HepG2 (cell line): Measurements from ENCODE around the gene LCE4A. TPM values are rescaled to one million over a fixed set of nuclear protein-coding genes. Genes with fewer than 3 reads are reported as not detected.
"Not testable (repeated sequence)": the region's sequence is repeated elsewhere in the genome, so short reads cannot be mapped to it uniquely, and the experiment has no call there.

Experiments used
- ATAC-seq: fragments of 200-7000 bp; cut with Tn5 transposase; 3 replicates; pipeline ENCODE4 v1.9.1; 2020; ENCODE audit warnings: mild to moderate bottlenecking, moderate library complexity
- BruUV-seq: library from RNA; stranded (reverse); fragments of 400-500 nt; replicated peaks from 2 replicates; lab custom pipeline; 2021; lab: Mats Ljungman, UMichigan
- CTCF ChIA-PET: fragments of 300-600 bp; formaldehyde crosslinking; extraction: SDS; loops from one replicate; lab custom pipeline; 2021; ENCODE audit warnings: low total read pairs, inconsistent platforms, low intra/inter-chr PET ratio; lab: Yijun Ruan, JAX
- POLR2A ChIA-PET: fragments of 350-600 bp; sonication (Branson Sonifier 250); formaldehyde crosslinking; loops from one replicate; lab custom pipeline; 2020; ENCODE audit warnings: antibody characterized with exemption, inconsistent platforms; lab: Yijun Ruan, JAX
- DNase-seq: peaks from one replicate; pipeline ENCODE4 v3.0.0-alpha.2; 2015; ENCODE audit warnings: low spot score
- FAIRE-seq: peaks from 3 replicates; lab custom pipeline; 2011; peaks lifted over from hg19 to GRCh38; lab: Jason Lieb, UNC
- H2AFZ ChIP-seq: one replicate; pipeline ENCODE4 v1.6.1; 2011; ENCODE audit warnings: low read length, inconsistent platforms
- H3K27ac ChIP-seq: fragments of 300-600 bp; 3 replicates; pipeline ENCODE4 v1.8.0; 2011; ENCODE audit warnings: mixed run types, mild to moderate bottlenecking, mixed read lengths, low read length, inconsistent platforms; ENCODE audit not compliant: insufficient read depth; ENCODE audit errors: extremely low read length
- H3K27me3 ChIP-seq, 2 experiments: fragments of 200-600 bp in 1 of 2; 2 replicates in 1 of 2; 3 replicates in 1 of 2; pipeline versions ENCODE4 v1.6.0 to v1.8.0; 2011; ENCODE audit warnings: low read length in 2 of 2, mild to moderate bottlenecking in 2 of 2, moderate library complexity in 2 of 2, inconsistent platforms in 1 of 2; ENCODE audit not compliant: insufficient read depth in 2 of 2, control insufficient read depth in 1 of 2
- H3K36me3 ChIP-seq, 2 experiments: fragments of 200-600 bp in 1 of 2; replicated peaks in 1 of 2; 2 replicates in 1 of 2; 3 replicates in 1 of 2; pipeline versions ENCODE4 v1.5.1 to v1.8.0; 2011; ENCODE audit warnings: low read length in 2 of 2, inconsistent platforms in 1 of 2; ENCODE audit not compliant: insufficient read depth in 2 of 2, control insufficient read depth in 1 of 2
- H3K4me1 ChIP-seq: 2 replicates; pipeline ENCODE4 v1.5.1; 2012; ENCODE audit warnings: low read length, inconsistent platforms; ENCODE audit not compliant: insufficient read depth
- H3K4me2 ChIP-seq: 2 replicates; pipeline ENCODE4 v1.6.0; 2011; ENCODE audit warnings: low read depth, low read length, inconsistent platforms
- H3K4me3 ChIP-seq, 3 experiments: fragments of 200-600 bp in 1 of 3; sonication (generic), shearing (Covaris generic) in 1 of 3; replicated peaks in 1 of 3; 2 replicates each; pipeline ENCODE4 v1.5.1; 2011 to 2016; ENCODE audit warnings: low read length in 3 of 3, inconsistent platforms in 2 of 3, low read depth in 2 of 3, mild to moderate bottlenecking in 2 of 3, control low read depth in 1 of 3, mixed read lengths in 1 of 3; ENCODE audit not compliant: insufficient read depth in 1 of 3
- H3K79me2 ChIP-seq: one replicate; pipeline ENCODE4 v1.6.1; 2011; ENCODE audit warnings: low read length, inconsistent platforms; ENCODE audit not compliant: insufficient read depth
- H3K9ac ChIP-seq: 2 replicates; pipeline ENCODE4 v1.6.0; 2011; ENCODE audit warnings: mild to moderate bottlenecking, low read depth, low read length, inconsistent platforms; ENCODE audit not compliant: insufficient read depth
- H3K9me3 ChIP-seq: 2 replicates; pipeline ENCODE4 v1.5.1; 2012; ENCODE audit warnings: mild to moderate bottlenecking, low read length
- H4K20me1 ChIP-seq: 2 replicates; pipeline ENCODE4 v1.6.0; 2011; ENCODE audit warnings: inconsistent platforms, mild to moderate bottlenecking, low read length, moderate library complexity; ENCODE audit not compliant: insufficient read depth
- DPF2 ChIP-seq: sonication (generic); formaldehyde crosslinking; IDR thresholded peaks from 2 replicates; pipeline ENCODE4 v1.4.0; 2020; ENCODE audit warnings: mild to moderate bottlenecking, low read depth, missing genetic modification reagents, borderline replicate concordance
- HCFC1 ChIP-seq: fragments of 150-350 bp; IDR thresholded peaks from 2 replicates; pipeline ENCODE4 v1.6.1; 2014; ENCODE audit warnings: low read depth, low read length
- HNRNPH1 ChIP-seq: fragments of 200-400 bp; formaldehyde crosslinking; optimal IDR thresholded peaks from 2 replicates; pipeline ENCODE3; 2017; ENCODE audit warnings: mild to moderate bottlenecking, low read depth, low read length
- PTBP1 ChIP-seq: fragments of 200-400 bp; formaldehyde crosslinking; IDR thresholded peaks from 2 replicates; pipeline ENCODE4 v1.6.1; 2018; ENCODE audit warnings: low read length, low read depth; ENCODE audit not compliant: poor library complexity, severe bottlenecking
- RNF219 ChIP-seq: sonication (generic); formaldehyde crosslinking; IDR thresholded peaks from 2 replicates; pipeline ENCODE4 v1.5.0; 2020; ENCODE audit warnings: mild to moderate bottlenecking, missing genetic modification reagents
- ZNF10 ChIP-seq: sonication (generic); formaldehyde crosslinking; IDR thresholded peaks from 2 replicates; pipeline ENCODE4 v1.4.0; 2020; ENCODE audit warnings: mild to moderate bottlenecking, low read depth, missing genetic modification reagents, borderline replicate concordance
- ZXDC ChIP-seq: sonication (generic); formaldehyde crosslinking; IDR thresholded peaks from 2 replicates; pipeline ENCODE4 v1.5.0; 2020; ENCODE audit warnings: mild to moderate bottlenecking, missing genetic modification reagents
- WGBS: methylation state at CpG from one replicate; pipeline ENCODE4 v1.1.6; 2017; ENCODE audit warnings: low lambda C conversion rate; 5-methylcytosine and 5-hydroxymethylcytosine counted together
- in situ Hi-C: cut with HindIII; loops from 2 replicates; pipeline ENCODE4 v1.10.0; 2017; ENCODE audit warnings: low pct_unique_long_range_greater_than_20kb; ENCODE audit not compliant: extremely low pct_ligation_motif_present
- intact Hi-C: fragments of 100-400 bp; cut with micrococcal nuclease; formaldehyde crosslinking; loops from one replicate; pipeline ENCODE4 v1.10.0; 2022; ENCODE audit not compliant: unreplicated experiment
- polyA plus RNA-seq, 8 experiments: library from polyadenylated mRNA; depleted of rRNA in 3 of 8; stranded (reverse) in 7 of 8; unstranded in 1 of 8; fragments of >200 nt; fragmentation: Illumina TruSeq in 4 of 8; extraction: Trizol in 4 of 8; gene quantifications; 2 replicates each; pipeline versions ENCODE4 v1.2.1 to v1.2.3, GENCODE V29; 2011 to 2016; ENCODE audit warnings: low read depth in 4 of 8, missing spikeins in 1 of 8, mixed read lengths in 1 of 8; ENCODE audit not compliant: insufficient read depth in 1 of 8
- total RNA-seq, 5 experiments: library from RNA; depleted of rRNA; stranded (reverse); fragments of >200 nt; fragmentation: Illumina TruSeq; extraction: Trizol; gene quantifications; 2 replicates each; pipeline ENCODE4 v1.2.3, GENCODE V29; 2016; ENCODE audit warnings: low read depth in 1 of 5

LCE4A gene
- total and polyA plus RNA-seq, 2 of the 13 experiments (the other 11 are each of a cell fraction or from before 2014, with no cell fraction given) = not detected

- TF ChIP-seq RNF219 (CRISPR knock-in tag) = no peak
- no peak for TF ChIP-seq ZNF10 (CRISPR knock-in tag)
- no peak for TF ChIP-seq DPF2 (CRISPR knock-in tag)
- no peak for TF ChIP-seq HNRNPH1
- no peak for TF ChIP-seq ZXDC (CRISPR knock-in tag)
- TF ChIP-seq PTBP1 = no peak
- no peak for TF ChIP-seq HCFC1
- TF ChIP-seq, all 625 proteins: peak for 0
- CTCF ChIA-PET = no interaction called here
- no peak for FAIRE-seq
Observed at GRCh38 chr1:152683846-152684245, 24.1 kb upstream of the LCE4A start.

GRCh38 chr1:152685823-152686222 lies 22.1 kb upstream of the LCE4A start, which contains the start of gene LCE2B:
TSS of gene LCE2B (plus strand) at chr1:152686123. CDS start at chr1:152686844, 721 bp downstream.
- H4K20me1 ChIP-seq, H3K9ac ChIP-seq, H3K4me1 ChIP-seq, POLR2A ChIA-PET, intact Hi-C loops, H2AFZ ChIP-seq, ATAC-seq, BruUV-seq, FAIRE-seq, DNase-seq, H3K27ac ChIP-seq, H3K4me2 ChIP-seq, H3K79me2 ChIP-seq, H3K36me3 ChIP-seq, in situ Hi-C loops, H3K9me3 ChIP-seq, H3K4me3 ChIP-seq, CTCF ChIA-PET, H3K27me3 ChIP-seq: not testable (repeated sequence)
- WGBS = 28% methylated on average over 2 of the region's 4 CpGs

More at GRCh38 chr1:152683846-152684245, 24.1 kb upstream of the LCE4A start:
- Histone ChIP-seq H3K79me2 (no peaks in the 10 kb centered on the region), H3K4me1 (no peaks in the 10 kb centered on the region), H4K20me1 (no peaks in the 10 kb centered on the region), H3K9me3 (no peaks in the 10 kb centered on the region), H3K27ac (no peak overlapping the region), H2AFZ (no peak overlapping the region), H3K36me3 (no peaks in the 10 kb centered on the region), H3K9ac (no peak overlapping the region), H3K27me3 (0 out of 5 replicates have a peak, but pooled peaks cover 1 to 3% of the 10 kb centered on the region in 2 experiments), H3K4me2 (no peak overlapping the region), H3K4me3 (no peak overlapping the region)
- DNase-seq = no peak
- intact Hi-C loops = no loop called here
- POLR2A ChIA-PET = no interaction called here
- no peak for ATAC-seq
- in situ Hi-C loops = no loop called here
- BruUV-seq = no TSS peak
